Measurements from ENCODE around the gene NRCAM. TPM values are rescaled to one million over a fixed set of nuclear protein-coding genes. Genes with fewer than 3 reads are reported as not detected.

NRCAM gene
- polyA plus RNA-seq, 2 of the 4 experiments (the other 2 are of a cell fraction), result 129 to 210 TPM

DNA sequence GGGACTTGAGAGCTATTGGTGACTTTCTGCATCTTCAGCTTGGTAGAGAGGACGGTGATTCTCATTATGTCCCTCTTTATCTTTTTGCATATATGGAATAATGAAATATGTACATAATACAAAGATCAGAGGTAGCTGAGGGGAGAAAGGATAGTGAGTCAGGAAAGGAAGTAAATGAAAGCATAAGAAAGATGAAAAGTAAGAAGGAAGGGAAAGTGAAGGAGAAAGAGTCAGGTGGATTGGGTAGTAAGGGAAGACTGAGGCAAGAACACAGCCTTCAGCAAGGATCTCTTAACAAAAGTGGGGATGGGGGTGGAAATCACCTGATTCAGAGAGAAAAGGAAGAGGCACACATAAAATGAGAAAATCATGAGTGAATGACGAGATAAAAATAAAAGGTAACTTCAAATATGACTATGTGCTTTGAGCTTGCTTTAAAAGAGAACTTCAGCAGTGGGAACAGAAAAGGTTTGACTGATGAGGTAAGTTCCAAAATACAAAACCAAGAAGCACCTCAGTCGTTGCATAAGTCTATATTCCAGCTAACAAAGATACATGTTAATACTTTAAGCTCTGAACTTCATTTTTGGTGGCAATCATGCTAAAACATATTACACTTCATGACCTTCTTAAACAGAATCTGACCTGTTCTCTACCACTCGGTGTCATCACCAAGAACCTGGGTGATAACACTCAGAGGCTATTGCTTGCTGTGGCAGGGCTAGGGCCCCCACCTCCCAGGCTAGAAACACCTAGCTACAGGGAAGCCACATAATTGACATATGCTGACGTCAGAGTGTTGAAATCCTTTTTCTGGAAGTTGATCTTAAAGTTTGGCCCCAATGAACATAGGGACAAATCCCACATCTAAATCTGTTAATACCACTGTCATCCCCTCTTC lies 32.9 kb downstream of the NRCAM start:
- H3K27ac ChIP-seq, result peak overlapping the region; percentile 78 to 82; a peak in 5 of 6 replicates
- 71% methylated on average over 5 of the region's 5 CpGs for WGBS (ENCODE audit: missing lambda C conversion rate)
- ATAC-seq (no peak), DNase-seq (ENCODE audit: low read depth in 1 of 2, low spot score in 1 of 2) (no peak), FAIRE-seq (no peak)
- CTCF ChIA-PET, result interaction anchor here (1.4 to 2.5 kb wide), 3 partner anchors 14 to 37 kb away, joined by 3 to 7 read pairs (median 5); no protein-coding TSS in a partner anchor
- H3K9me3 ChIP-seq, result no peaks in the 10 kb centered on the region
- H3K4me3 ChIP-seq, result no peak overlapping the region
- TF ChIP-seq CBX2 (IDR thresholded peaks at IDR 0.05; ENCODE audit: borderline replicate concordance, low read depth) (no peak), CEBPB (IDR thresholded peaks at IDR 0.05) (no peak), HOXA7 (CRISPR knock-in tag; IDR thresholded peaks at IDR 0.05) (no peak), RCOR1 (IDR thresholded peaks at IDR 0.05; ENCODE audit: low read depth, low read length) (no peak), HOXB13 (CRISPR knock-in tag; IDR thresholded peaks at IDR 0.05; ENCODE audit: low read depth) (no peak), JUN (IDR thresholded peaks at IDR 0.05) (no peak), RNF2 (IDR thresholded peaks at IDR 0.05; ENCODE audit: borderline replicate concordance, low read depth) (no peak), ESRRA (IDR thresholded peaks at IDR 0.05; ENCODE audit: borderline replicate concordance, low read length) (no peak), EHMT2 (IDR thresholded peaks at IDR 0.05; ENCODE audit: low read depth) (no peak), FOXS1 (CRISPR knock-in tag; IDR thresholded peaks at IDR 0.05) (no peak), MAFK (IDR thresholded peaks at IDR 0.05; ENCODE audit: partially characterized antibody) (no peak), EHF (CRISPR knock-in tag; IDR thresholded peaks at IDR 0.05) (no peak), POLR2A (IDR thresholded peaks at IDR 0.05; ENCODE audit: low read length) (no peak), CBX8 (IDR thresholded peaks at IDR 0.05) (no peak), GATA3 (IDR thresholded peaks at IDR 0.05; ENCODE audit: borderline replicate concordance) (no peak)
- TF ChIP-seq, protein P1, sequence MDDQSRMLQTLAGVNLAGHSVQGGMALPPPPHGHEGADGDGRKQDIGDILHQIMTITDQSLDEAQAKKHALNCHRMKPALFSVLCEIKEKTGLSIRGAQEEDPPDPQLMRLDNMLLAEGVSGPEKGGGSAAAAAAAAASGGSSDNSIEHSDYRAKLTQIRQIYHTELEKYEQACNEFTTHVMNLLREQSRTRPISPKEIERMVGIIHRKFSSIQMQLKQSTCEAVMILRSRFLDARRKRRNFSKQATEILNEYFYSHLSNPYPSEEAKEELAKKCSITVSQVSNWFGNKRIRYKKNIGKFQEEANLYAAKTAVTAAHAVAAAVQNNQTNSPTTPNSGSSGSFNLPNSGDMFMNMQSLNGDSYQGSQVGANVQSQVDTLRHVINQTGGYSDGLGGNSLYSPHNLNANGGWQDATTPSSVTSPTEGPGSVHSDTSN (IDR thresholded peaks at IDR 0.05), result no peak
- TF ChIP-seq, protein P2, sequence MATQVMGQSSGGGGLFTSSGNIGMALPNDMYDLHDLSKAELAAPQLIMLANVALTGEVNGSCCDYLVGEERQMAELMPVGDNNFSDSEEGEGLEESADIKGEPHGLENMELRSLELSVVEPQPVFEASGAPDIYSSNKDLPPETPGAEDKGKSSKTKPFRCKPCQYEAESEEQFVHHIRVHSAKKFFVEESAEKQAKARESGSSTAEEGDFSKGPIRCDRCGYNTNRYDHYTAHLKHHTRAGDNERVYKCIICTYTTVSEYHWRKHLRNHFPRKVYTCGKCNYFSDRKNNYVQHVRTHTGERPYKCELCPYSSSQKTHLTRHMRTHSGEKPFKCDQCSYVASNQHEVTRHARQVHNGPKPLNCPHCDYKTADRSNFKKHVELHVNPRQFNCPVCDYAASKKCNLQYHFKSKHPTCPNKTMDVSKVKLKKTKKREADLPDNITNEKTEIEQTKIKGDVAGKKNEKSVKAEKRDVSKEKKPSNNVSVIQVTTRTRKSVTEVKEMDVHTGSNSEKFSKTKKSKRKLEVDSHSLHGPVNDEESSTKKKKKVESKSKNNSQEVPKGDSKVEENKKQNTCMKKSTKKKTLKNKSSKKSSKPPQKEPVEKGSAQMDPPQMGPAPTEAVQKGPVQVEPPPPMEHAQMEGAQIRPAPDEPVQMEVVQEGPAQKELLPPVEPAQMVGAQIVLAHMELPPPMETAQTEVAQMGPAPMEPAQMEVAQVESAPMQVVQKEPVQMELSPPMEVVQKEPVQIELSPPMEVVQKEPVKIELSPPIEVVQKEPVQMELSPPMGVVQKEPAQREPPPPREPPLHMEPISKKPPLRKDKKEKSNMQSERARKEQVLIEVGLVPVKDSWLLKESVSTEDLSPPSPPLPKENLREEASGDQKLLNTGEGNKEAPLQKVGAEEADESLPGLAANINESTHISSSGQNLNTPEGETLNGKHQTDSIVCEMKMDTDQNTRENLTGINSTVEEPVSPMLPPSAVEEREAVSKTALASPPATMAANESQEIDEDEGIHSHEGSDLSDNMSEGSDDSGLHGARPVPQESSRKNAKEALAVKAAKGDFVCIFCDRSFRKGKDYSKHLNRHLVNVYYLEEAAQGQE (IDR thresholded peaks at IDR 0.05), result no peak
- POLR2A ChIA-PET, result interaction anchor here (0.6 kb wide), 1 partner anchor 59 kb away, joined by 3 read pairs; no protein-coding TSS in a partner anchor
- H3K4me1 ChIP-seq, result peaks cover 85% of the 10 kb centered on the region
- peak overlapping the region; percentile 88 for H3K4me2 ChIP-seq

DNA sequence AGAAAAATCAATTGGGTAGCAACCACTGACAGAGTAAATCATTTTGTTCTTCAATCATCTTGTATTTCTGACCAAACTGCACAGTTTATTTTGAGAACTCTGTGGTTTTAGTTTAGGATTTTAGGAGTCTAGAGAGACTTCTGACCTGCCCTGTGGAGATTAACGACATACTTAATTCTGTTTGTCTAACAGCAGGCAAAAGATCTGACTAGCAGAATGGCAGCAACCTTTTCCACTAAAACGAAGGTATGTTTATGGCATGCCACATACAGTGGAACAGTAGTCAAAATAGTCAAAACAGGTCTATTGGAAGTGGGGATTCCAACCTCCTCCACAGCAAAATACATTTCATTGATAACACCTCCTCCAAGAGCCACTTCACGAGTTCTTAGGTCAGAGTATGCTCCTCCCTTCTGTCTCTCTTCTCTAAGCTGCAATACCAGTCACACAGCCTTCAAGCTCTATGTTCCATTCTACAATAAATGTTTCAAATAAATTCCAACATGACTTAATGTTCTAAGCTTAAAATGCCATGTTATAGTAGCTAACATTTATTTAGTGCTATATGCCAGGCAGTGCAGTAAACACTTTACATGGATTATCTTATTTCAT lies 34.4 kb downstream of the NRCAM start:
- 11% methylated on average over 3 of the region's 3 CpGs for WGBS (ENCODE audit: missing lambda C conversion rate)
- POLR2A ChIA-PET, result no interaction called here
- TF ChIP-seq NFE2L2 (conservative IDR thresholded peaks at IDR 0.05; ENCODE audit: low read length), result no peak
- TF ChIP-seq HEYL (CRISPR knock-in tag; IDR thresholded peaks at IDR 0.05), result no peak
- TF ChIP-seq ZC3H11A (IDR thresholded peaks at IDR 0.05), result no peak
- no peak for TF ChIP-seq KDM5A (IDR thresholded peaks at IDR 0.05)
- no peak for TF ChIP-seq EHMT2 (IDR thresholded peaks at IDR 0.05; ENCODE audit: low read depth)
- TF ChIP-seq CBX2 (IDR thresholded peaks at IDR 0.05; ENCODE audit: borderline replicate concordance, low read depth), result no peak
- TF ChIP-seq, protein P3, sequence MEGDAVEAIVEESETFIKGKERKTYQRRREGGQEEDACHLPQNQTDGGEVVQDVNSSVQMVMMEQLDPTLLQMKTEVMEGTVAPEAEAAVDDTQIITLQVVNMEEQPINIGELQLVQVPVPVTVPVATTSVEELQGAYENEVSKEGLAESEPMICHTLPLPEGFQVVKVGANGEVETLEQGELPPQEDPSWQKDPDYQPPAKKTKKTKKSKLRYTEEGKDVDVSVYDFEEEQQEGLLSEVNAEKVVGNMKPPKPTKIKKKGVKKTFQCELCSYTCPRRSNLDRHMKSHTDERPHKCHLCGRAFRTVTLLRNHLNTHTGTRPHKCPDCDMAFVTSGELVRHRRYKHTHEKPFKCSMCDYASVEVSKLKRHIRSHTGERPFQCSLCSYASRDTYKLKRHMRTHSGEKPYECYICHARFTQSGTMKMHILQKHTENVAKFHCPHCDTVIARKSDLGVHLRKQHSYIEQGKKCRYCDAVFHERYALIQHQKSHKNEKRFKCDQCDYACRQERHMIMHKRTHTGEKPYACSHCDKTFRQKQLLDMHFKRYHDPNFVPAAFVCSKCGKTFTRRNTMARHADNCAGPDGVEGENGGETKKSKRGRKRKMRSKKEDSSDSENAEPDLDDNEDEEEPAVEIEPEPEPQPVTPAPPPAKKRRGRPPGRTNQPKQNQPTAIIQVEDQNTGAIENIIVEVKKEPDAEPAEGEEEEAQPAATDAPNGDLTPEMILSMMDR (IDR thresholded peaks at IDR 0.05), result no peak
- CTCF ChIA-PET, result interaction anchor here (0.6 to 2.5 kb wide), 5 partner anchors 10 to 601 kb away, joined by 3 to 7 read pairs (median 3); no protein-coding TSS in a partner anchor
- Histone ChIP-seq H3K4me2 (peak overlapping the region; percentile 88), H3K27ac (peak overlapping the region; percentile 78 to 82), H3K4me3 (no peak overlapping the region), H3K9me3 (no peaks in the 10 kb centered on the region), H3K4me1 (peaks cover 89% of the 10 kb centered on the region)
- ATAC-seq (peak in 1 of 2 experiments; percentile 45; a peak in 3 of 6 replicates), FAIRE-seq (no peak), DNase-seq (ENCODE audit: low read depth in 1 of 2, low spot score in 1 of 2) (peak in 1 of 2 experiments; percentile 29)
